ENCODE measurements around the gene HECTD1.

HECTD1 gene

DNA sequence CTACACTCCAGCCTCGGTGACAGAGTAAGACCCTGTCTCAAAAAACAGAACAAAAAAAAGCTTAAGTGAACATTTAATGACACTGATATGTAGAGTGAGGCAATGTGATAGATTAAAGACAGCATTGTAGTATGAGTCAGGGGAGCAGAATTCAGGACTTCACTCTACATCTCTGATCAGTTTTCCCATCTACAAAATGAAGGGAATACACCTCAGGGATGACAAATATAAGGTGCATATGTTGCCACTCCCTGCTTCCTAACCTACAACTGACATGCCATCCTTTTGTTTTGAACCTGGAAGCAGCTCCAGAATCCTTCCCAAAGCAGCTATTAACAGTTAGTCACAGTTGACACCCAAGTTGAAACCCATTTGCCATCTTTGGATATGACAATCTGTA is 150.6 kb downstream of the HECTD1 start:
- H3K4me3 ChIP-seq (ENCODE audit: low read depth, low read length) = no peak overlapping the region
- H3K4me1 ChIP-seq (ENCODE audit: control insufficient read depth, insufficient read depth, low read length) = peaks cover 8% of the 10 kb centered on the region
- no peaks in the 10 kb centered on the region; a peak in 1 of 3 replicates for H3K36me3 ChIP-seq (ENCODE audit: control insufficient read depth in 2 of 2, insufficient read depth in 1 of 2, low read length in 2 of 2)
- ChIA-PET POLR2A (interaction anchor here (1.0 kb wide), 1 partner anchor 27 kb away, joined by 3 read pairs; no protein-coding TSS in a partner anchor), CTCF (interaction anchor here (0.6 to 0.8 kb wide), 2 partner anchors 12 to 28 kb away, joined by 3 read pairs; no protein-coding TSS in a partner anchor)
- TF ChIP-seq, protein P1, sequence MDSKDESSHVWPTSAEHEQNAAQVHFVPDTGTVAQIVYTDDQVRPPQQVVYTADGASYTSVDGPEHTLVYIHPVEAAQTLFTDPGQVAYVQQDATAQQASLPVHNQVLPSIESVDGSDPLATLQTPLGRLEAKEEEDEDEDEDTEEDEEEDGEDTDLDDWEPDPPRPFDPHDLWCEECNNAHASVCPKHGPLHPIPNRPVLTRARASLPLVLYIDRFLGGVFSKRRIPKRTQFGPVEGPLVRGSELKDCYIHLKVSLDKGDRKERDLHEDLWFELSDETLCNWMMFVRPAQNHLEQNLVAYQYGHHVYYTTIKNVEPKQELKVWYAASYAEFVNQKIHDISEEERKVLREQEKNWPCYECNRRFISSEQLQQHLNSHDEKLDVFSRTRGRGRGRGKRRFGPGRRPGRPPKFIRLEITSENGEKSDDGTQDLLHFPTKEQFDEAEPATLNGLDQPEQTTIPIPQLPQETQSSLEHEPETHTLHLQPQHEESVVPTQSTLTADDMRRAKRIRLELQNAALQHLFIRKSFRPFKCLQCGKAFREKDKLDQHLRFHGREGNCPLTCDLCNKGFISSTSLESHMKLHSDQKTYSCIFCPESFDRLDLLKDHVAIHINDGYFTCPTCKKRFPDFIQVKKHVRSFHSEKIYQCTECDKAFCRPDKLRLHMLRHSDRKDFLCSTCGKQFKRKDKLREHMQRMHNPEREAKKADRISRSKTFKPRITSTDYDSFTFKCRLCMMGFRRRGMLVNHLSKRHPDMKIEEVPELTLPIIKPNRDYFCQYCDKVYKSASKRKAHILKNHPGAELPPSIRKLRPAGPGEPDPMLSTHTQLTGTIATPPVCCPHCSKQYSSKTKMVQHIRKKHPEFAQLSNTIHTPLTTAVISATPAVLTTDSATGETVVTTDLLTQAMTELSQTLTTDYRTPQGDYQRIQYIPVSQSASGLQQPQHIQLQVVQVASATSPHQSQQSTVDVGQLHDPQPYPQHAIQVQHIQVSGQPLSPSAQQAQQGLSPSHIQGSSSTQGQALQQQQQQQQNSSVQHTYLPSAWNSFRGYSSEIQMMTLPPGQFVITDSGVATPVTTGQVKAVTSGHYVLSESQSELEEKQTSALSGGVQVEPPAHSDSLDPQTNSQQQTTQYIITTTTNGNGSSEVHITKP (tag by site-specific recombination; IDR thresholded peaks at IDR 0.05) = no peak
- no peak for TF ChIP-seq ZNF623 (tag by site-specific recombination; IDR thresholded peaks at IDR 0.05)
- no peak for TF ChIP-seq ZNF423 (tag by site-specific recombination; IDR thresholded peaks at IDR 0.05)
- no peak for TF ChIP-seq ZNF335 (tag by site-specific recombination; conservative IDR thresholded peaks at IDR 0.05)
- TF ChIP-seq, protein P2, sequence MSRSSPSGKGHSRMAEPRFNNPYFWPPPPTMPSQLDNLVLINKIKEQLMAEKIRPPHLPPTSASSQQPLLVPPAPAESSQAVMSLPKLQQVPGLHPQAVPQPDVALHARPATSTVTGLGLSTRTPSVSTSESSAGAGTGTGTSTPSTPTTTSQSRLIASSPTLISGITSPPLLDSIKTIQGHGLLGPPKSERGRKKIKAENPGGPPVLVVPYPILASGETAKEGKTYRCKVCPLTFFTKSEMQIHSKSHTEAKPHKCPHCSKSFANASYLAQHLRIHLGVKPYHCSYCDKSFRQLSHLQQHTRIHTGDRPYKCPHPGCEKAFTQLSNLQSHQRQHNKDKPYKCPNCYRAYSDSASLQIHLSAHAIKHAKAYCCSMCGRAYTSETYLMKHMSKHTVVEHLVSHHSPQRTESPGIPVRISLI (tag by site-specific recombination; IDR thresholded peaks at IDR 0.05) = no peak
- TF ChIP-seq, protein P3, sequence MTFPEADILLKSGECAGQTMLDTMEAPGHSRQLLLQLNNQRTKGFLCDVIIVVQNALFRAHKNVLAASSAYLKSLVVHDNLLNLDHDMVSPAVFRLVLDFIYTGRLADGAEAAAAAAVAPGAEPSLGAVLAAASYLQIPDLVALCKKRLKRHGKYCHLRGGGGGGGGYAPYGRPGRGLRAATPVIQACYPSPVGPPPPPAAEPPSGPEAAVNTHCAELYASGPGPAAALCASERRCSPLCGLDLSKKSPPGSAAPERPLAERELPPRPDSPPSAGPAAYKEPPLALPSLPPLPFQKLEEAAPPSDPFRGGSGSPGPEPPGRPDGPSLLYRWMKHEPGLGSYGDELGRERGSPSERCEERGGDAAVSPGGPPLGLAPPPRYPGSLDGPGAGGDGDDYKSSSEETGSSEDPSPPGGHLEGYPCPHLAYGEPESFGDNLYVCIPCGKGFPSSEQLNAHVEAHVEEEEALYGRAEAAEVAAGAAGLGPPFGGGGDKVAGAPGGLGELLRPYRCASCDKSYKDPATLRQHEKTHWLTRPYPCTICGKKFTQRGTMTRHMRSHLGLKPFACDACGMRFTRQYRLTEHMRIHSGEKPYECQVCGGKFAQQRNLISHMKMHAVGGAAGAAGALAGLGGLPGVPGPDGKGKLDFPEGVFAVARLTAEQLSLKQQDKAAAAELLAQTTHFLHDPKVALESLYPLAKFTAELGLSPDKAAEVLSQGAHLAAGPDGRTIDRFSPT (tag by site-specific recombination; IDR thresholded peaks at IDR 0.05) = no peak
- no peak for TF ChIP-seq ZNF175 (tag by site-specific recombination; IDR thresholded peaks at IDR 0.05)
- no peak for TF ChIP-seq ZSCAN23 (tag by site-specific recombination; IDR thresholded peaks at IDR 0.05)
- TF ChIP-seq ZNF2 (tag by site-specific recombination; IDR thresholded peaks at IDR 0.05) = no peak
- TF ChIP-seq ZNF394 (tag by site-specific recombination; IDR thresholded peaks at IDR 0.05; ENCODE audit: borderline replicate concordance) = no peak
- TF ChIP-seq, protein P4, sequence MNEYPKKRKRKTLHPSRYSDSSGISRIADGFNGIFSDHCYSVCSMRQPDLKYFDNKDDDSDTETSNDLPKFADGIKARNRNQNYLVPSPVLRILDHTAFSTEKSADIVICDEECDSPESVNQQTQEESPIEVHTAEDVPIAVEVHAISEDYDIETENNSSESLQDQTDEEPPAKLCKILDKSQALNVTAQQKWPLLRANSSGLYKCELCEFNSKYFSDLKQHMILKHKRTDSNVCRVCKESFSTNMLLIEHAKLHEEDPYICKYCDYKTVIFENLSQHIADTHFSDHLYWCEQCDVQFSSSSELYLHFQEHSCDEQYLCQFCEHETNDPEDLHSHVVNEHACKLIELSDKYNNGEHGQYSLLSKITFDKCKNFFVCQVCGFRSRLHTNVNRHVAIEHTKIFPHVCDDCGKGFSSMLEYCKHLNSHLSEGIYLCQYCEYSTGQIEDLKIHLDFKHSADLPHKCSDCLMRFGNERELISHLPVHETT (tag by site-specific recombination; IDR thresholded peaks at IDR 0.05) = no peak
- no peak for TF ChIP-seq ZNF830 (tag by site-specific recombination; IDR thresholded peaks at IDR 0.05; ENCODE audit: low read depth)
- TF ChIP-seq, protein P5, sequence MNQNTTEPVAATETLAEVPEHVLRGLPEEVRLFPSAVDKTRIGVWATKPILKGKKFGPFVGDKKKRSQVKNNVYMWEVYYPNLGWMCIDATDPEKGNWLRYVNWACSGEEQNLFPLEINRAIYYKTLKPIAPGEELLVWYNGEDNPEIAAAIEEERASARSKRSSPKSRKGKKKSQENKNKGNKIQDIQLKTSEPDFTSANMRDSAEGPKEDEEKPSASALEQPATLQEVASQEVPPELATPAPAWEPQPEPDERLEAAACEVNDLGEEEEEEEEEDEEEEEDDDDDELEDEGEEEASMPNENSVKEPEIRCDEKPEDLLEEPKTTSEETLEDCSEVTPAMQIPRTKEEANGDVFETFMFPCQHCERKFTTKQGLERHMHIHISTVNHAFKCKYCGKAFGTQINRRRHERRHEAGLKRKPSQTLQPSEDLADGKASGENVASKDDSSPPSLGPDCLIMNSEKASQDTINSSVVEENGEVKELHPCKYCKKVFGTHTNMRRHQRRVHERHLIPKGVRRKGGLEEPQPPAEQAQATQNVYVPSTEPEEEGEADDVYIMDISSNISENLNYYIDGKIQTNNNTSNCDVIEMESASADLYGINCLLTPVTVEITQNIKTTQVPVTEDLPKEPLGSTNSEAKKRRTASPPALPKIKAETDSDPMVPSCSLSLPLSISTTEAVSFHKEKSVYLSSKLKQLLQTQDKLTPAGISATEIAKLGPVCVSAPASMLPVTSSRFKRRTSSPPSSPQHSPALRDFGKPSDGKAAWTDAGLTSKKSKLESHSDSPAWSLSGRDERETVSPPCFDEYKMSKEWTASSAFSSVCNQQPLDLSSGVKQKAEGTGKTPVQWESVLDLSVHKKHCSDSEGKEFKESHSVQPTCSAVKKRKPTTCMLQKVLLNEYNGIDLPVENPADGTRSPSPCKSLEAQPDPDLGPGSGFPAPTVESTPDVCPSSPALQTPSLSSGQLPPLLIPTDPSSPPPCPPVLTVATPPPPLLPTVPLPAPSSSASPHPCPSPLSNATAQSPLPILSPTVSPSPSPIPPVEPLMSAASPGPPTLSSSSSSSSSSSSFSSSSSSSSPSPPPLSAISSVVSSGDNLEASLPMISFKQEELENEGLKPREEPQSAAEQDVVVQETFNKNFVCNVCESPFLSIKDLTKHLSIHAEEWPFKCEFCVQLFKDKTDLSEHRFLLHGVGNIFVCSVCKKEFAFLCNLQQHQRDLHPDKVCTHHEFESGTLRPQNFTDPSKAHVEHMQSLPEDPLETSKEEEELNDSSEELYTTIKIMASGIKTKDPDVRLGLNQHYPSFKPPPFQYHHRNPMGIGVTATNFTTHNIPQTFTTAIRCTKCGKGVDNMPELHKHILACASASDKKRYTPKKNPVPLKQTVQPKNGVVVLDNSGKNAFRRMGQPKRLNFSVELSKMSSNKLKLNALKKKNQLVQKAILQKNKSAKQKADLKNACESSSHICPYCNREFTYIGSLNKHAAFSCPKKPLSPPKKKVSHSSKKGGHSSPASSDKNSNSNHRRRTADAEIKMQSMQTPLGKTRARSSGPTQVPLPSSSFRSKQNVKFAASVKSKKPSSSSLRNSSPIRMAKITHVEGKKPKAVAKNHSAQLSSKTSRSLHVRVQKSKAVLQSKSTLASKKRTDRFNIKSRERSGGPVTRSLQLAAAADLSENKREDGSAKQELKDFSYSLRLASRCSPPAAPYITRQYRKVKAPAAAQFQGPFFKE (tag by site-specific recombination; IDR thresholded peaks at IDR 0.05; ENCODE audit: borderline replicate concordance) = no peak
- TF ChIP-seq ZNF776 (tag by site-specific recombination; IDR thresholded peaks at IDR 0.05; ENCODE audit: borderline replicate concordance) = no peak
- no peak for TF ChIP-seq ZNF114 (tag by site-specific recombination; IDR thresholded peaks at IDR 0.05)
- no peak for TF ChIP-seq ZNF561 (tag by site-specific recombination; IDR thresholded peaks at IDR 0.05; ENCODE audit: borderline replicate concordance)
- H3K27ac ChIP-seq (ENCODE audit: extremely low read depth, low read depth, low read length) = no peak overlapping the region
- no peaks in the 10 kb centered on the region for H3K9me3 ChIP-seq (ENCODE audit: control insufficient read depth, insufficient read depth, low read depth, low read length)
